ENCODE data around the gene BMP6.

GRCh38 chr6:7727086-7727945 is 1.4 kb downstream of the BMP6 start:
- TF ChIP-seq, protein P1, sequence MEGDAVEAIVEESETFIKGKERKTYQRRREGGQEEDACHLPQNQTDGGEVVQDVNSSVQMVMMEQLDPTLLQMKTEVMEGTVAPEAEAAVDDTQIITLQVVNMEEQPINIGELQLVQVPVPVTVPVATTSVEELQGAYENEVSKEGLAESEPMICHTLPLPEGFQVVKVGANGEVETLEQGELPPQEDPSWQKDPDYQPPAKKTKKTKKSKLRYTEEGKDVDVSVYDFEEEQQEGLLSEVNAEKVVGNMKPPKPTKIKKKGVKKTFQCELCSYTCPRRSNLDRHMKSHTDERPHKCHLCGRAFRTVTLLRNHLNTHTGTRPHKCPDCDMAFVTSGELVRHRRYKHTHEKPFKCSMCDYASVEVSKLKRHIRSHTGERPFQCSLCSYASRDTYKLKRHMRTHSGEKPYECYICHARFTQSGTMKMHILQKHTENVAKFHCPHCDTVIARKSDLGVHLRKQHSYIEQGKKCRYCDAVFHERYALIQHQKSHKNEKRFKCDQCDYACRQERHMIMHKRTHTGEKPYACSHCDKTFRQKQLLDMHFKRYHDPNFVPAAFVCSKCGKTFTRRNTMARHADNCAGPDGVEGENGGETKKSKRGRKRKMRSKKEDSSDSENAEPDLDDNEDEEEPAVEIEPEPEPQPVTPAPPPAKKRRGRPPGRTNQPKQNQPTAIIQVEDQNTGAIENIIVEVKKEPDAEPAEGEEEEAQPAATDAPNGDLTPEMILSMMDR (IDR thresholded peaks at IDR 0.05) = no peak
- TF ChIP-seq EP300 (IDR thresholded peaks at IDR 0.05) (no peak), POLR2AphosphoS5 (IDR thresholded peaks at IDR 0.05) (no peak)
